Ovary (tissue), 3 donors: ENCODE measurements around the gene GRAMD1B.

Experiments
- EP300 ChIP-seq: sonication (generic); formaldehyde crosslinking; IDR thresholded peaks from one replicate; pipeline ENCODE4 v1.6.1; 2017; ENCODE audit warnings: antibody characterized with exemption
- POLR2A ChIP-seq: fragments of 450-650 bp; IDR thresholded peaks from one replicate; pipeline ENCODE4 v1.6.1; 2017; ENCODE audit warnings: antibody characterized with exemption, mild to moderate bottlenecking, moderate library complexity
- TF ChIP-seq, protein P1 (sequence below), 3 donors: fragments of 450-650 bp in 2 of 3; fragments of 200-600 bp in 1 of 3; IDR thresholded peaks; one replicate each; pipeline versions ENCODE4 v1.5.1 to v1.8.0; 2016 to 2022; ENCODE audit warnings: antibody characterized with exemption in 3 of 3, mild to moderate bottlenecking in 1 of 3
- donor health status: DM: no; HTN: no; CAD: no.

DNA sequence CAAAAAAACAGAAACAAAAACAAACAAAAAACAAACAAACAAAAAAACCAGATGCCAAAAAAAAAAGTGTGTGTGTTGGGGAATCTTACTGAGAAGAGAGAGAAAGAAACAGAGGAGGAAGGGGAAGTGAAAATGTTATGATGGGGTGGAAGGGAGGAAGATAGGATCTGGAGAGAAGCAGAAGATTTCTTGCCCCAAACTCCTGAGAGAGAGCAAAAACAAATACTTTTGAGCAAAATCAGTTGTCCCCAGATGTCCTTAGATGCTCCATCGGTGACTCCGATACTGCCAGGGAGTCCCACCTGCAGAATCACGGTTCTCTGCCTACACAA is 19.9 kb upstream of the GRAMD1B start:
- TF ChIP-seq, protein P1, sequence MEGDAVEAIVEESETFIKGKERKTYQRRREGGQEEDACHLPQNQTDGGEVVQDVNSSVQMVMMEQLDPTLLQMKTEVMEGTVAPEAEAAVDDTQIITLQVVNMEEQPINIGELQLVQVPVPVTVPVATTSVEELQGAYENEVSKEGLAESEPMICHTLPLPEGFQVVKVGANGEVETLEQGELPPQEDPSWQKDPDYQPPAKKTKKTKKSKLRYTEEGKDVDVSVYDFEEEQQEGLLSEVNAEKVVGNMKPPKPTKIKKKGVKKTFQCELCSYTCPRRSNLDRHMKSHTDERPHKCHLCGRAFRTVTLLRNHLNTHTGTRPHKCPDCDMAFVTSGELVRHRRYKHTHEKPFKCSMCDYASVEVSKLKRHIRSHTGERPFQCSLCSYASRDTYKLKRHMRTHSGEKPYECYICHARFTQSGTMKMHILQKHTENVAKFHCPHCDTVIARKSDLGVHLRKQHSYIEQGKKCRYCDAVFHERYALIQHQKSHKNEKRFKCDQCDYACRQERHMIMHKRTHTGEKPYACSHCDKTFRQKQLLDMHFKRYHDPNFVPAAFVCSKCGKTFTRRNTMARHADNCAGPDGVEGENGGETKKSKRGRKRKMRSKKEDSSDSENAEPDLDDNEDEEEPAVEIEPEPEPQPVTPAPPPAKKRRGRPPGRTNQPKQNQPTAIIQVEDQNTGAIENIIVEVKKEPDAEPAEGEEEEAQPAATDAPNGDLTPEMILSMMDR (IDR thresholded peaks at IDR 0.05) = no peak
- no peak for TF ChIP-seq POLR2A
- no peak for TF ChIP-seq EP300
